Thyroid gland (tissue), 4 donors: ENCODE data around the gene CLOCK.

Source experiments
- CTCF ChIP-seq, 6 experiments: fragments of 200-600 bp in 3 of 6; fragments of 450-650 bp in 3 of 6; sonication (generic) in 3 of 6; IDR thresholded peaks; one replicate each; pipeline ENCODE4 v1.5.1; 2016 to 2019; ENCODE audit warnings: antibody characterized with exemption in 6 of 6, mild to moderate bottlenecking in 2 of 6, inconsistent platforms in 1 of 6, moderate library complexity in 1 of 6
- POLR2A ChIP-seq, 2 donors: fragments of 450-650 bp; IDR thresholded peaks; one replicate each; pipeline ENCODE4 v1.6.1; 2017; ENCODE audit warnings: antibody characterized with exemption in 2 of 2, mild to moderate bottlenecking in 2 of 2, moderate library complexity in 1 of 2

GRCh38 chr4:55411621-55412020 lies 135.1 kb downstream of the CLOCK start:
- TF ChIP-seq CTCF (IDR thresholded peaks at IDR 0.05) (no peak), POLR2A (IDR thresholded peaks at IDR 0.05) (no peak)
